Measurements from ENCODE around the gene FCER1G.

FCER1G gene

DNA sequence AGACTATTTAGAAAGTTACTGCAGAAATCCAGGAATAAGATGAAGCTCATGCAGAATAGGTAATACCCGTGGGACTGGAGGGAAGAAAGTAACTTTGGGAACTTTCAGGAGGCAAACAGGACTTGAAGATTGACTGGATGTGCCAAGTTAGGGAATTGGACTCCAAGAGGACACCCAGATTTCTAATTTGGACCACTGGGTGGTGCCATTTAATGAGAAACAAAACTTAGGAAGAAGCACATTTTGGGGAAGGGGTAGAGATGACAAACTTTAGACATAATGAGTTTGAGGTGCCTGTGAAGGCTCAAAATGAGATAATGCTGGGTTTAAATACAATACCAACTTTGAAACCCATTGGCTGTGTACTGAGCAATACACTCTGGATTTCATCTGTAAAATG, 34.5 kb upstream of the FCER1G start:
- no peaks in the 10 kb centered on the region for H3K79me2 ChIP-seq (ENCODE audit: insufficient read depth, low read length)
- no peak overlapping the region for H3K27ac ChIP-seq (ENCODE audit: low read depth, low read length, poor library complexity, severe bottlenecking)
- H3K36me3 ChIP-seq (ENCODE audit: insufficient read depth, low read length), result no peaks in the 10 kb centered on the region
- no peak for TF ChIP-seq EZH2 (IDR thresholded peaks at IDR 0.05; ENCODE audit: borderline replicate concordance, low read length)
- TF ChIP-seq, protein P1, sequence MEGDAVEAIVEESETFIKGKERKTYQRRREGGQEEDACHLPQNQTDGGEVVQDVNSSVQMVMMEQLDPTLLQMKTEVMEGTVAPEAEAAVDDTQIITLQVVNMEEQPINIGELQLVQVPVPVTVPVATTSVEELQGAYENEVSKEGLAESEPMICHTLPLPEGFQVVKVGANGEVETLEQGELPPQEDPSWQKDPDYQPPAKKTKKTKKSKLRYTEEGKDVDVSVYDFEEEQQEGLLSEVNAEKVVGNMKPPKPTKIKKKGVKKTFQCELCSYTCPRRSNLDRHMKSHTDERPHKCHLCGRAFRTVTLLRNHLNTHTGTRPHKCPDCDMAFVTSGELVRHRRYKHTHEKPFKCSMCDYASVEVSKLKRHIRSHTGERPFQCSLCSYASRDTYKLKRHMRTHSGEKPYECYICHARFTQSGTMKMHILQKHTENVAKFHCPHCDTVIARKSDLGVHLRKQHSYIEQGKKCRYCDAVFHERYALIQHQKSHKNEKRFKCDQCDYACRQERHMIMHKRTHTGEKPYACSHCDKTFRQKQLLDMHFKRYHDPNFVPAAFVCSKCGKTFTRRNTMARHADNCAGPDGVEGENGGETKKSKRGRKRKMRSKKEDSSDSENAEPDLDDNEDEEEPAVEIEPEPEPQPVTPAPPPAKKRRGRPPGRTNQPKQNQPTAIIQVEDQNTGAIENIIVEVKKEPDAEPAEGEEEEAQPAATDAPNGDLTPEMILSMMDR (IDR thresholded peaks at IDR 0.05; ENCODE audit: low read length), result peak; percentile 45; the same call in 1 of the 2 replicates
- no peak overlapping the region for H3K4me2 ChIP-seq (ENCODE audit: low read length)
- no peaks in the 10 kb centered on the region for H3K27me3 ChIP-seq (ENCODE audit: insufficient read depth, low read length)
- H3F3A ChIP-seq (ENCODE audit: insufficient read depth, low read length), result no peaks in the 10 kb centered on the region
- H2AFZ ChIP-seq (ENCODE audit: low read length), result no peak overlapping the region
- no peak overlapping the region for H3K9ac ChIP-seq (ENCODE audit: low read length)
- H3K9me3 ChIP-seq (ENCODE audit: low read length), result no peaks in the 10 kb centered on the region
- H3K4me1 ChIP-seq (ENCODE audit: insufficient read depth, low read length, severe bottlenecking), result peaks cover 45% of the 10 kb centered on the region
- H3K4me3 ChIP-seq (ENCODE audit: low read depth, low read length, poor library complexity, severe bottlenecking), result no peak overlapping the region
- H3K9me2 ChIP-seq (ENCODE audit: low read depth, low read length), result no peaks in the 10 kb centered on the region
- H4K20me1 ChIP-seq (ENCODE audit: insufficient read depth, low read length), result no peaks in the 10 kb centered on the region

DNA sequence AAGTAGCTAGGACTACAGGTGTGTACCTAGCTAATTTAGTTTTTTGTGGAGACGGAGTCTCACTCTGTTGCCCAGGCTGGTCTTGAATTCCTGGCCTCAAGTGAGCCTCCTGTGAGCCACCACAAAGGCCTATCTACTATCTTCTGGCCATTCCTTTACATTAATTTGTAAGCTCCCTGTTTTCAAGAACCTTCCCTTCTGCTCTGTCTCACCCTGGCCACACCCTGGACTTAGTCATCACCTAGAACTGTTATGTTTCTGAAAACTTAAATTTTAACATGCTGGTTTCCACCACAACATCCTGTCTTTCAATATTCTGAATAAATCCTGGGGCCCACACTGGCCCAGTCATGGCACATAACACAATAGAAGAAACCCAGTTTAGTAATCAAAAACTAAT, 32.9 kb upstream of the FCER1G start:
- H3K4me2 ChIP-seq (ENCODE audit: low read length), result no peak overlapping the region
- 0 out of 2 replicates have a peak, but pooled peaks cover 4% of the 10 kb centered on the region for H3F3A ChIP-seq (ENCODE audit: insufficient read depth, low read length)
- no peaks in the 10 kb centered on the region for H3K9me3 ChIP-seq (ENCODE audit: low read length)
- peaks cover 49% of the 10 kb centered on the region for H3K4me1 ChIP-seq (ENCODE audit: insufficient read depth, low read length, severe bottlenecking)
- no peaks in the 10 kb centered on the region for H3K79me2 ChIP-seq (ENCODE audit: insufficient read depth, low read length)
- no peak overlapping the region for H2AFZ ChIP-seq (ENCODE audit: low read length)
- no peaks in the 10 kb centered on the region for H3K27me3 ChIP-seq (ENCODE audit: insufficient read depth, low read length)
- H3K36me3 ChIP-seq (ENCODE audit: insufficient read depth, low read length), result no peaks in the 10 kb centered on the region
- H3K9ac ChIP-seq (ENCODE audit: low read length), result no peak overlapping the region
- H4K20me1 ChIP-seq (ENCODE audit: insufficient read depth, low read length), result no peaks in the 10 kb centered on the region
- H3K9me2 ChIP-seq (ENCODE audit: low read depth, low read length), result no peaks in the 10 kb centered on the region
- no peak overlapping the region for H3K4me3 ChIP-seq (ENCODE audit: low read depth, low read length, poor library complexity, severe bottlenecking)
- TF ChIP-seq, protein P1 (IDR thresholded peaks at IDR 0.05; ENCODE audit: low read length), result no peak
- no peak for TF ChIP-seq EZH2 (IDR thresholded peaks at IDR 0.05; ENCODE audit: borderline replicate concordance, low read length)
- H3K27ac ChIP-seq (ENCODE audit: low read depth, low read length, poor library complexity, severe bottlenecking), result no peak overlapping the region

DNA sequence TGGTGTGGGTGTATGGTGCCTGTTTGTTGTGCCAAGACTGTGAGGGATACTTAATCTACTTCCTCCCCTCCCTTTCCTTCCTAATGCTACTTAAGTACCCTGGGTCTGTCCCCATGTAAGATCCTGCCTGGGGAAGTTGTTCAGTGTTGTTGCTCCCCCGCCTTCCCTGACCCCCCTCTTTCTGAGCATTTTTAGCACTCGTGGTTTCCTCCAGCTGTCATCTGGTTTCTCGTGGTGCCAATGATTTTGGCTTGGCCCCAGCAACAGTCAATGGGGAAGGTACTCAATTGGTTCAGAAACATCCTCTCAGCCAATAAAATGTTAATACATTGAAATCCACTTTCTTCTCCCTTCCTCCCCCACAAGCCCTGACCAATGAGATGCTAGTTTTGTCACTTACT, 29.8 kb upstream of the FCER1G start:
- Histone ChIP-seq H3K9me3 (ENCODE audit: low read length) (no peaks in the 10 kb centered on the region), H3K4me1 (ENCODE audit: insufficient read depth, low read length, severe bottlenecking) (peaks cover 40% of the 10 kb centered on the region), H3F3A (ENCODE audit: insufficient read depth, low read length) (0 out of 2 replicates have a peak, but pooled peaks cover 4% of the 10 kb centered on the region), H3K27ac (ENCODE audit: low read depth, low read length, poor library complexity, severe bottlenecking) (peak overlapping the region; percentile 85), H3K4me2 (ENCODE audit: low read length) (peak overlapping the region; percentile 44), H3K27me3 (ENCODE audit: insufficient read depth, low read length) (no peaks in the 10 kb centered on the region), H3K36me3 (ENCODE audit: insufficient read depth, low read length) (no peaks in the 10 kb centered on the region), H3K4me3 (ENCODE audit: low read depth, low read length, poor library complexity, severe bottlenecking) (peak overlapping the region; percentile 6), H3K9ac (ENCODE audit: low read length) (peak overlapping the region; percentile 35; the same call in 1 of the 2 replicates), H3K79me2 (ENCODE audit: insufficient read depth, low read length) (no peaks in the 10 kb centered on the region), H2AFZ (ENCODE audit: low read length) (peak overlapping the region; percentile 7; the same call in 1 of the 2 replicates), H4K20me1 (ENCODE audit: insufficient read depth, low read length) (no peaks in the 10 kb centered on the region), H3K9me2 (ENCODE audit: low read depth, low read length) (no peaks in the 10 kb centered on the region)
- TF ChIP-seq EZH2 (IDR thresholded peaks at IDR 0.05; ENCODE audit: borderline replicate concordance, low read length), result no peak
- TF ChIP-seq, protein P1 (IDR thresholded peaks at IDR 0.05; ENCODE audit: low read length), result no peak
